ENCODE measurements around the gene ZHX3. TPM values are rescaled to one million over a fixed set of nuclear protein-coding genes. Genes with fewer than 3 reads are reported as not detected.
"Not testable (repeated sequence)": the region's sequence is repeated elsewhere in the genome, so short reads cannot be mapped to it uniquely, and the experiment has no call there.

ZHX3 gene
- total RNA-seq, 1 experiment from 2014 or later, result 5.9 TPM

GRCh38 chr20:41133709-41134361, 183.7 kb downstream of the ZHX3 start:
- peak; percentile 85 for DNase-seq
- Histone ChIP-seq H2AFZ (ENCODE audit: low read length) (no peak overlapping the region), H3K79me2 (ENCODE audit: low read length) (peaks cover 15% of the 10 kb centered on the region), H3K36me3 (ENCODE audit: insufficient read depth, low read length) (peaks cover 5% of the 10 kb centered on the region; the same call in 1 of the 2 replicates), H3K27me3 (ENCODE audit: low read length) (no peaks in the 10 kb centered on the region), H3K27ac (ENCODE audit: low read length) (peak overlapping the region; percentile 65), H3K9me2 (replicated peaks; ENCODE audit: insufficient read depth, low read length) (no peaks in the 10 kb centered on the region), H3K4me2 (ENCODE audit: low read depth, low read length, poor library complexity, severe bottlenecking) (no peak overlapping the region), H3K9me3 (ENCODE audit: low read length) (no peaks in the 10 kb centered on the region), H3K4me1 (ENCODE audit: low read length) (peaks cover 51% of the 10 kb centered on the region), H3K9ac (ENCODE audit: low read length) (no peak overlapping the region), H3K4me3 (ENCODE audit: low read length) (no peak overlapping the region), H4K20me1 (ENCODE audit: insufficient read depth, low read depth, low read length) (no peaks in the 10 kb centered on the region)

GRCh38 chr20:41132388-41132775, 185.1 kb downstream of the ZHX3 start:
- not testable (repeated sequence) for H2AFZ ChIP-seq (ENCODE audit: low read length); H3K9me3 ChIP-seq (ENCODE audit: low read length); H3K27me3 ChIP-seq (ENCODE audit: low read length); H3K36me3 ChIP-seq (ENCODE audit: insufficient read depth, low read length); H3K9me2 ChIP-seq (replicated peaks; ENCODE audit: insufficient read depth, low read length); H4K20me1 ChIP-seq (ENCODE audit: insufficient read depth, low read depth, low read length); H3K4me3 ChIP-seq (ENCODE audit: low read length); DNase-seq; H3K27ac ChIP-seq (ENCODE audit: low read length); H3K79me2 ChIP-seq (ENCODE audit: low read length); H3K9ac ChIP-seq (ENCODE audit: low read length); H3K4me2 ChIP-seq (ENCODE audit: low read depth, low read length, poor library complexity, severe bottlenecking)
- H3K4me1 ChIP-seq (ENCODE audit: low read length), result peaks cover 44% of the 10 kb centered on the region

- Histone ChIP-seq H2AFZ (ENCODE audit: low read length) (no peak overlapping the region), H3K4me2 (ENCODE audit: low read depth, low read length, poor library complexity, severe bottlenecking) (no peak overlapping the region), H3K79me2 (ENCODE audit: low read length) (no peaks in the 10 kb centered on the region), H3K4me3 (ENCODE audit: low read length) (no peak overlapping the region), H4K20me1 (ENCODE audit: insufficient read depth, low read depth, low read length) (no peaks in the 10 kb centered on the region), H3K9me3 (ENCODE audit: low read length) (no peaks in the 10 kb centered on the region), H3K9ac (ENCODE audit: low read length) (no peak overlapping the region; the same call in 1 of the 2 replicates), H3K27me3 (ENCODE audit: low read length) (no peaks in the 10 kb centered on the region), H3K36me3 (ENCODE audit: insufficient read depth, low read length) (peaks cover 12% of the 10 kb centered on the region), H3K9me2 (replicated peaks; ENCODE audit: insufficient read depth, low read length) (no peaks in the 10 kb centered on the region), H3K27ac (ENCODE audit: low read length) (peak overlapping the region; percentile 32), H3K4me1 (ENCODE audit: low read length) (peaks cover 44% of the 10 kb centered on the region)
- no peak for DNase-seq
Observed at GRCh38 chr20:41131594-41132387, 185.7 kb downstream of the ZHX3 start.

Small RNA genes within 50 kb of the gene (small RNA-seq; reads per million reads assigned to genes)
- gene AL022394.1, result not detected
- gene MIR6871, result not detected
- not detected for gene RN7SL615P

Other genes starting within 250 kb of the ZHX3 start
- 48.6 and 69.0 TPM in 2 replicates for gene PLCG1, start 180.2 kb downstream of the ZHX3 start, total RNA-seq (2014; rRNA removed; shearing (Covaris generic); ENCODE audit: low replicate concordance)
- not detected in 2 replicates for gene LPIN3, start 23.1 kb upstream of the ZHX3 start, total RNA-seq (2014; rRNA removed; shearing (Covaris generic); ENCODE audit: low replicate concordance)
- gene EMILIN3, start 49.1 kb upstream of the ZHX3 start, total RNA-seq (2014; rRNA removed; shearing (Covaris generic); ENCODE audit: low replicate concordance), result not detected in 2 replicates

All from Karpas-422 (cell line).